H7 (cell line): ENCODE measurements around the gene FBXL17. TPM values are rescaled to one million over a fixed set of nuclear protein-coding genes. Genes with fewer than 3 reads are reported as not detected.
A peak's percentile ranks its signal among the peaks of the same experiment; 100 is the strongest.

ENCODE experiments used
- DNase-seq: peaks from one replicate; pipeline ENCODE4 v3.0.0; 2012
- H3K27me3 ChIP-seq: 2 replicates; pipeline ENCODE4 v1.6.0; 2011; ENCODE audit warnings: mild to moderate bottlenecking, low read length; ENCODE audit not compliant: control insufficient read depth, insufficient read depth
- H3K36me3 ChIP-seq: replicated peaks from 2 replicates; pipeline ENCODE4 v1.5.1; 2011; ENCODE audit warnings: low read length; ENCODE audit not compliant: control insufficient read depth, insufficient read depth
- H3K4me3 ChIP-seq: 2 replicates; pipeline ENCODE4 v1.5.1; 2011; ENCODE audit warnings: low read depth, mild to moderate bottlenecking, control low read depth, low read length, moderate library complexity; ENCODE audit not compliant: insufficient read depth
- total RNA-seq: library from RNA; depleted of rRNA; stranded (reverse); fragments of >200 nt; shearing (Covaris generic); gene quantifications from 2 replicates; pipeline ENCODE4 v1.2.3, GENCODE V29; 2014

Gene FBXL17
- total RNA-seq, 1 experiment from 2014 or later: 5.5 TPM

- no peak overlapping the region for H3K4me3 ChIP-seq
- no peaks in the 10 kb centered on the region for H3K36me3 ChIP-seq
- DNase-seq: no peak
- H3K27me3 ChIP-seq: no peaks in the 10 kb centered on the region
Measured at GRCh38 chr5:108149369-108149768, 232.5 kb downstream of the FBXL17 start.

DNA sequence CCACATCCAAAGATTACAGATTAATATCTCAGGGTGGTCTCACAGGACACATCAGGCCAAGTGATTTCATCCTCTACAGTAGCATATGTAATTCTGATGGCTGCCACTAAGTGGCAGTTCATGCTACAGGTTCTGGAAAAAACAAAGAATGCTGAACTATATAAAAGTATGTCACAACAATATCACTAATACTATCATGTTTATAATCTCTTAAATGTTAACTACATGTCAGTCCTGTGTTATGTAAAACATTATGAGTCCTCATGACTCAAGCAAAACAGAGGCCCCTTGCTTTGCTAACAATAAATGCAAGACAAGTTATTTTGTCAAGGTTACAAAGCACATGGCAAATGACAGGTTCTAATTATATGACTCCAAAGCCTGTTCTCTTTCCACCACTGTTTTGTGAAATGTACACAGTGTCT lies 233.2 kb downstream of the FBXL17 start:
- H3K27me3 ChIP-seq: no peaks in the 10 kb centered on the region
- H3K4me3 ChIP-seq: no peak overlapping the region
- DNase-seq: peak; percentile 4
- H3K36me3 ChIP-seq: no peaks in the 10 kb centered on the region

- H3K27me3 ChIP-seq: no peaks in the 10 kb centered on the region
- no peak for DNase-seq
Measured at GRCh38 chr5:108146222-108146621, 235.7 kb downstream of the FBXL17 start.

DNA sequence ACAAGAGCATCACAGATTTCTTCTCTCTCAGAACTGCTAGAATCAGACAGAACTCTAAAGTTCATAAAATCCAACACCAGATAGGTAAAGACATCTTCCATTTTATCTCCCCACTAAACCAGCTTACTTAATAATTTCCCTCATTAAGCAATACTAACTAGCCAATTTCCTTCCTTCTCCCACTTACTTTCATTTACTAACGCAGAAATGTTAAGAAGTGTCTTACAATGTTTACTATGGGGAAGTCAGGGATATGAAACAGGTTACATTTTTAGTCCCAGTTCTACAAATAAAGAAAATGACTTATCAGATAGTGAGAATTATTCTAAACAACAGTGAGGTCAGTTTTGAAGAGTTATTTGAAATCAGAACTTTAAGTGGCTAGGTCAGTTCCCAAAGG lies 236.5 kb downstream of the FBXL17 start:
- Histone ChIP-seq H3K4me3 (no peak overlapping the region), H3K36me3 (no peaks in the 10 kb centered on the region), H3K27me3 (no peaks in the 10 kb centered on the region)
- DNase-seq: no peak

More at GRCh38 chr5:108146222-108146621, 235.7 kb downstream of the FBXL17 start:
- Histone ChIP-seq H3K4me3 (no peak overlapping the region), H3K36me3 (no peaks in the 10 kb centered on the region)

GRCh38 chr5:108144332-108144731 lies 237.6 kb downstream of the FBXL17 start:
- no peak overlapping the region for H3K4me3 ChIP-seq
- H3K36me3 ChIP-seq: no peaks in the 10 kb centered on the region
- no peak for DNase-seq
- no peaks in the 10 kb centered on the region for H3K27me3 ChIP-seq

GRCh38 chr5:108143581-108143980 lies 238.3 kb downstream of the FBXL17 start:
- Histone ChIP-seq H3K27me3 (no peaks in the 10 kb centered on the region), H3K4me3 (no peak overlapping the region), H3K36me3 (no peaks in the 10 kb centered on the region)
- no peak for DNase-seq

- no peak for DNase-seq
- H3K27me3 ChIP-seq: no peaks in the 10 kb centered on the region
- H3K4me3 ChIP-seq: no peak overlapping the region
- H3K36me3 ChIP-seq: no peaks in the 10 kb centered on the region
Measured at GRCh38 chr5:108141676-108142075, 240.2 kb downstream of the FBXL17 start.

DNA sequence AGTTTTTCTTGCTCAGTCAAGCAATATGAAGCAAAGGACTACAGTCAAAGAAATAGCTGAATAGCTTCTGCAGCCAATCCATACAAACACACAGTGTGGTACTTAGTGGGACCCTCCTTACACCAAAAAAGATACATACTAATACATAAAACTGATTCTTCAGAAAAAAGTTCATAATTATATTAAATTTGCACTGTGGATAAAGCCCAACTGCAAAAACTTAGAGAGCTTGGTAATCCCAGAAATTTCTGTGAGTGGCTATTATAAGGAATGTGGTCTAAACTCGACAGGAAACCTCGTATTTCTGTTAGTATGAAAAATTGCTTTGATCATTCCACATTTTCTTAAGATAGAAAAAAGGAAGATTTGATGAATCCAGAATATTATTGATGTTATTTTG lies 245.4 kb downstream of the FBXL17 start:
- H3K4me3 ChIP-seq: no peak overlapping the region

DNA sequence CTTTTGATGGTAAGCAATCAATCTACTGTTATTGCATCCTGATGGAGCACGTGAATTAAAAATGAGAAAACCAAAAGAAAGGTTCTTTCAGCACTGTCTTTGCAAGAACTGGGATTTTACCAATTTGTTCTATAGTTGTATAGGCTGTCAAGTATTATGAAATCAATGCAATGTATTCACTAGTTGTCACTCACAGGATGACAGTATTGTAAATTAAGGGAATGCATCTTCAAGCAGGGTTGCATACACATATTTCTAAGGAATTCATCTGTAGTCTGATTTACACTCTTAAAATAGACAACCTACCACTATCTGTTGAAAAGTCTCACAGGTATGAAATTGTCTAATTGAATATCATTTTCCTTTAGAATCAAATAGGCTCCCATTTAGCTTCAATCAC lies 252.8 kb downstream of the FBXL17 start:
- Histone ChIP-seq H3K36me3 (no peaks in the 10 kb centered on the region), H3K27me3 (no peaks in the 10 kb centered on the region), H3K4me3 (no peak overlapping the region)
- DNase-seq: no peak

More for the DNA sequence above, 245.4 kb downstream of the FBXL17 start:
- Histone ChIP-seq H3K27me3 (no peaks in the 10 kb centered on the region), H3K36me3 (no peaks in the 10 kb centered on the region)
- DNase-seq: no peak

GRCh38 chr5:108125771-108126511 lies 256.0 kb downstream of the FBXL17 start:
- H3K27me3 ChIP-seq: no peaks in the 10 kb centered on the region
- no peak overlapping the region for H3K4me3 ChIP-seq
- DNase-seq: no peak
- H3K36me3 ChIP-seq: no peaks in the 10 kb centered on the region

DNA sequence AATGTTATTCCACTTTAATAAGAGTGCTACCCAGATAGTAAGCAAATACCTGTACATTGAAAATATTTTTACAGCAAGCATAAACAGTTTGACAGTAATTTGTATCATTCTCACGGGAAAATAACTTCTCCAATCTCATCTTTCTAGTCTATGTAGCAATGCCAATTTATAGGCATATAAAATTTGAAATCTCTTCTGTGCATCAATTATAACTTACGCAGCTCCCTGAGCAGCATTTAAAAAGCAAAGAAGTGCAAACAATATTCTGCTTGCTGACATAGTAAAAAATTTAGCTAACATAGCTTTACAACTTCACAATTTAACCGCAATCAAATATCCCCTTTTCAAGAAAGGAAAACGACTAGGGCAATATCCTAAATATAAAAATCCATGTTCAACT lies 257.3 kb downstream of the FBXL17 start:
- no peaks in the 10 kb centered on the region for H3K27me3 ChIP-seq
- DNase-seq: no peak
- H3K36me3 ChIP-seq: no peaks in the 10 kb centered on the region
- no peak overlapping the region for H3K4me3 ChIP-seq

DNA sequence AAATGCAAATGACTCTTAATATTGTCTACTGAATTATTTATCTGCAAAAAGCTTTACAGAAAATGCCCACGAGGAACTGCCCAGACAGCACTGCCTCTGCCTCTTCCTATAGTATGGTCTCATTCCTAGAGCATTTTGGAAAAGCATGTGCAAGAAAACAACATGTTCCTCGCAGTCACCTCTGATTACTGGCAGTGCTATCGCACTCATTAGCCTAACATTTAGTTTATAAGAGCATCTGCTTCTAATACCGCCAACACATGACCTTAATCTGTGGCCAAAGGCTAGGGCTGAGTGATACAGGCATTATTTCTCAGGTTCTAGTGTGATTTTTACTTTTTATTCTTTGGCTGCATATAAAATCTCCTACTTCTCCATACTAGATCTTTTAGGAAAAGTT lies 259.2 kb downstream of the FBXL17 start:
- H3K36me3 ChIP-seq: no peaks in the 10 kb centered on the region
- H3K27me3 ChIP-seq: no peaks in the 10 kb centered on the region
- H3K4me3 ChIP-seq: no peak overlapping the region
- no peak for DNase-seq

GRCh38 chr5:108118813-108119514 lies 262.9 kb downstream of the FBXL17 start:
- Histone ChIP-seq H3K27me3 (no peaks in the 10 kb centered on the region), H3K4me3 (no peak overlapping the region), H3K36me3 (no peaks in the 10 kb centered on the region)
- DNase-seq: no peak

GRCh38 chr5:108115673-108116072 lies 266.2 kb downstream of the FBXL17 start:
- H3K4me3 ChIP-seq: no peak overlapping the region
- no peaks in the 10 kb centered on the region for H3K36me3 ChIP-seq
- H3K27me3 ChIP-seq: no peaks in the 10 kb centered on the region
- no peak for DNase-seq

DNA sequence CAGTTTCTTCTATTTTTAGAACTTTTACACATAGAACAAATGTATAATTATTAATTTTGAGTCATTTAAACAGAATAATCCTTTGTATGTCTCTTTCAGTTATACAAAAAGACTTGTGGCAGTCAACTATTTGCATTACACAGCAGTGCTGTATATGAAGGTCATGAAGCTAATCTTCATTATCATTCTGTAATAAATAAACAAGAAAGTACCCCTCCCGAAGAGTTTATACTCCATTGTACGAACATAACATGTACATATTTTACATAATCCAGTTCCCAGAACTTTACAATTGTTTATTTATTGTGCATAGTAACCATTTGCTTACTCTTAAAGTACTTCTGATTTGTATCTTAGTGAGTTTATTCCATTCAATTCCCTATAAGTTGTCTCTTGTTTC lies 267.9 kb downstream of the FBXL17 start:
- H3K4me3 ChIP-seq: no peak overlapping the region
- DNase-seq: no peak
- H3K27me3 ChIP-seq: no peaks in the 10 kb centered on the region
- H3K36me3 ChIP-seq: no peaks in the 10 kb centered on the region
